ENCODE data around the gene SLC25A19. TPM values are rescaled to one million over a fixed set of nuclear protein-coding genes. Genes with fewer than 3 reads are reported as not detected.
A peak's percentile ranks its signal among the peaks of the same experiment; 100 is the strongest.

SLC25A19 gene
- total and polyA plus RNA-seq, 9 of the 15 experiments (the other 6 are each of a cell fraction or from before 2014, with no cell fraction given), result 33.4 to 76.6 (median 55.3) TPM

DNA sequence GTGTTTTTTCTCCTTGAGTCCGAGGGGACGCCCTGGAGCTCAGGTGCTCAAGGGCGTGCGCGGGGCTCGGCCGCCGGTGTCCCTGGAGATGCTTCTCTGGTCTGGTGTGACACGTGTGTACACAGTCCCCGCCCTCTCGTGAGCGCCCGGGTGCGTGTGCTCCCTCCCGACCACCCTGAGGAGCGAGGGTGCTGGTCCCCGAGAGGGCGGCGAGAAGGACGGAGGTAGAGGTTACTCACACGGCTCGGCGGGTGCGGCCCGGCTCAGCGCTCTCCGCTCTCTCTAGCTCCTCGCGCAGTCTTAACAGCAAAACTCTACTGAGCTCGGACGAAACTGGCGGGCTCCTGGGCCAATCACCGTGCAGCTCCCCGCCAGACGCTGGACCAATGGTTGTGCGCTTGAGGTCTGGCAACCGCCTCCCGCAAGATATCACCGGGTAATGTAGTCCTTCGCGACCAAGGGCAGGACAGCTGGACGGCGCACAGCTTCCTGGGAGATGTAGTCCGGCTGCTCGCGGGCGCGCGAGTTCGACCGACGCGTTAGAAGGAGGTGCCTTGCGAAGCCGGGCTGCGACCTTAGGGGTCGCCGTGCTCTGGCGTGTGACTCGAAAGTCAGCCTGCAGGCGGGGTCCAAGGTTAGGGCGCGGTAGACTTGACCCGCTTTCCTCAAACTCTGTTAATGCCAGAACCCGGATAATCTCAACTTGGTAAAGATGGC is at the start of gene SLC25A19 (continued):
- TF ChIP-seq, protein P1, sequence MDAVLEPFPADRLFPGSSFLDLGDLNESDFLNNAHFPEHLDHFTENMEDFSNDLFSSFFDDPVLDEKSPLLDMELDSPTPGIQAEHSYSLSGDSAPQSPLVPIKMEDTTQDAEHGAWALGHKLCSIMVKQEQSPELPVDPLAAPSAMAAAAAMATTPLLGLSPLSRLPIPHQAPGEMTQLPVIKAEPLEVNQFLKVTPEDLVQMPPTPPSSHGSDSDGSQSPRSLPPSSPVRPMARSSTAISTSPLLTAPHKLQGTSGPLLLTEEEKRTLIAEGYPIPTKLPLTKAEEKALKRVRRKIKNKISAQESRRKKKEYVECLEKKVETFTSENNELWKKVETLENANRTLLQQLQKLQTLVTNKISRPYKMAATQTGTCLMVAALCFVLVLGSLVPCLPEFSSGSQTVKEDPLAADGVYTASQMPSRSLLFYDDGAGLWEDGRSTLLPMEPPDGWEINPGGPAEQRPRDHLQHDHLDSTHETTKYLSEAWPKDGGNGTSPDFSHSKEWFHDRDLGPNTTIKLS (IDR thresholded peaks at IDR 0.05; ENCODE audit: borderline replicate concordance, low read depth), result peak; percentile 93
- TF ChIP-seq MYBL2 (IDR thresholded peaks at IDR 0.05; ENCODE audit: low read depth) (no peak), MYBL2 (CRISPR knock-in tag; IDR thresholded peaks at IDR 0.05; ENCODE audit: borderline replicate concordance) (no peak), MCM2 (IDR thresholded peaks at IDR 0.05; ENCODE audit: low read depth) (no peak), RB1 (IDR thresholded peaks at IDR 0.05; ENCODE audit: low read depth) (peak; percentile 48; the same call in 1 of the 2 replicates), ZNF263 (CRISPR knock-in tag; IDR thresholded peaks at IDR 0.05; ENCODE audit: borderline replicate concordance) (peak; percentile 47; the same call in 1 of the 2 replicates), ZNF24 (IDR thresholded peaks at IDR 0.05) (peak; percentile 64; the same call in 1 of the 2 replicates), CBX3 (IDR thresholded peaks at IDR 0.05; ENCODE audit: borderline replicate concordance in 1 of 2, low read length in 2 of 2) (peak in 1 of 2 experiments; percentile 32; a peak in 1 of 3 replicates), GTF2E2 (tag; IDR thresholded peaks at IDR 0.05) (no peak), HNRNPLL (IDR thresholded peaks at IDR 0.05; ENCODE audit: low read depth, low read length, poor library complexity, severe bottlenecking) (peak; percentile 76), ZNF740 (CRISPR knock-in tag; IDR thresholded peaks at IDR 0.05) (no peak), ZNF740 (tag; IDR thresholded peaks at IDR 0.05) (no peak), HEY1 (CRISPR knock-in tag; IDR thresholded peaks at IDR 0.05; ENCODE audit: borderline replicate concordance) (peak; percentile 58; the same call in 1 of the 2 replicates), CHCHD3 (CRISPR knock-in tag; IDR thresholded peaks at IDR 0.05) (0 out of 2 replicates have a peak, but pooled peaks have one; percentile 45), SP1 (CRISPR knock-in tag; IDR thresholded peaks at IDR 0.05) (peak; percentile 86)
- TF ChIP-seq, protein P2, sequence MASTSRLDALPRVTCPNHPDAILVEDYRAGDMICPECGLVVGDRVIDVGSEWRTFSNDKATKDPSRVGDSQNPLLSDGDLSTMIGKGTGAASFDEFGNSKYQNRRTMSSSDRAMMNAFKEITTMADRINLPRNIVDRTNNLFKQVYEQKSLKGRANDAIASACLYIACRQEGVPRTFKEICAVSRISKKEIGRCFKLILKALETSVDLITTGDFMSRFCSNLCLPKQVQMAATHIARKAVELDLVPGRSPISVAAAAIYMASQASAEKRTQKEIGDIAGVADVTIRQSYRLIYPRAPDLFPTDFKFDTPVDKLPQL (IDR thresholded peaks at IDR 0.05; ENCODE audit: extremely low read depth, insufficient read length), result peak; percentile 38
